ENCODE data around the gene MYOF.
"Not testable (repeated sequence)": the region's sequence is repeated elsewhere in the genome, so short reads cannot be mapped to it uniquely, and the experiment has no call there.

The MYOF gene

DNA sequence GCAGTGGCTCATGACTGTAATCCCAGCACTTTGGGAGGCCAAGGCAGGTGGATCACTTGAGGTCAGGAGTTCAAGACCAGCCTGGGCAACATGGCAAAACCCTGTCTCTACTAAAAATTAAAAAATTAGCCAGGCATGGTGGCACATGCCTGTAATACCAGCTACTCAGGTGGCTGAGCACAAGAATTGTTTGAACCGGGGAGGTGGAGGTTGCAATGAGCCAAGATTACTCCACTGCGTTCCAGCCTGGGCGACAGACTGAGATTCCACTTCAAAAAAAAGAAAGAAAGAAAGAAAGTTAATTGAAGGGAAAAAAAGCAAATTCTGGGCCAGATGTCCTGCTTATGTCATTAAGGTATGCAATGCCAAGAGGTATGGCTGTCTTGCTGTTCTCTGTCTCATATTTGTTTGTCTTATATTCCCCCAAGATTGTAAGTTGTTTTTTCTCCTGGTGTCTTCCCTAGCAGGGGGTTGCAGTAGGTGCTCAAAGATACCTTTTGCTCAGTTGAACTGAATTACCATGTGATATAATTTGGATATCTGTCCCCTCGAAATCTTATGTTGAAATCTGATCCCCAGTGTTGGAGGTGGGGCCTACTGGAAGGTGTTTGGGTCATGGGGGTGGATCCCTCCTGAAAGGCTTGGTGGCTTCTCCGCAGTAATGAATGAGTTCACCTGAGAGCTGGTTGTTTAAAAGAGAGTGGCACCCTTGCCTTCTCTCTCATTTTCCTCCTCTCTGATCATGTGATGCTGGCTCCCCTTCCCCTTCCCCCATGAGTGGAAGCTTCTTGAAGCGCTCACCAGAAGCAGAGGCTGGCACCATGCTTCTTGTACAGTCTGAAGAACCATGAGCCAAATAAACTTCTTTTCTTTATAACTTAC, 60.9 kb downstream of the MYOF start:
- no peak for DNase-seq

DNA sequence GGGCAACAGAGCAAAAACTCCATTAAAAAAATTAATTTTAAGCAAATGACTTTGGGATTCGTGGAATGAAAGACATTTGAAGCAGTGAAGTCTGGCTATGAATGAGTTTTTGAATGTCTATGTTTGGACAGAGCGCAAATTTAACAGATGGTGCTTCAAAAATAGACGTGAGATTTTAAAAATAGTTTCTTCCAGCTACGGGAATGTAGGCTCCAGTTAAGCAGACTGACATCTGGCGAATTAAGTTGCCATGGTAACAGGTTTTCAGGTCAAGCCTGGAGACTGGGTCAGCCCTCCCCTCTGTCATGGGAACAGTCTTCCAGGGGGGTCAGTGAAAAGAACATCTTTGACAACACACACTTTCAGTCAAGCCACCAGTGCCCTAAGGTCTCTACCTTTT, 62.0 kb downstream of the MYOF start:
- DNase-seq: no peak

DNA sequence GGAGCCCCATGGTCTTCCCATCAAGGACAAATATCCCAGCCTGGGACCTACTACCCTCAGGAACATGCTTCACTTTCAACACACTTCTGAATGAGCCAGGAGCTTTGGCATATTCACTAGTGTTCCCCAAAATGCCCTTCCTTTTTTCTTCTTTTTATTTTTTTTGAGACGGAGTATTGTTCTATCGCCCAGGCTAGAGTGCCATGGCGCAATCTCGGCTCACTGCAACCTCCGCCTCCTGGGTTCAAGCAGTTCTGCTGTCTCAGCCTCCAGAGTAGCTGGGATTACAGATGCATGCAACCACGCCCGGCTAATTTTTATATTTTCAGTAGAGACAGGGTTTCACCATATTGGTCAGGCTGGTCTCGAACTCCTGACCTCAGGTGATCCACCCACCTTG, 63.1 kb downstream of the MYOF start:
- DNase-seq: not testable (repeated sequence)

GRCh38 chr10:93417921-93418320, 64.2 kb downstream of the MYOF start:
- DNase-seq: no peak

DNA sequence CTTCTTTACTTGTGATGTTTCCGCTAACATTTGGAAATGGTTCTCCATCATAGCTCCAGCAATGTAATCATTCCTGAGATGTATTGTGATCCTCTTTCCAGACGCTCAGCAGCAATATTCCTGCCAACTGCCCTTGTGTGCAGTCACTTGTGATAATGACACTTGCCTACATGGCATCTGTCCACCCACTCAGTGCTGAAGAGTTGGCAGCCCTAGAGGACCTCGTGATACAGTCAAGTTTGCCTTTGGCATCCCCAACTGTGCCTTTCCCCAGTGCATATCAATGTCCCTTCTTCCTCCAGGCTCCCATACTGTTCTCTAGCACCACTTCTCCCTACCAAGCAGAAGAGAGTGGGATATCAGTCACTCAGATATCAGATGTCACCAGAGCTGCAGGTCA, 64.9 kb downstream of the MYOF start:
- DNase-seq: no peak

DNA sequence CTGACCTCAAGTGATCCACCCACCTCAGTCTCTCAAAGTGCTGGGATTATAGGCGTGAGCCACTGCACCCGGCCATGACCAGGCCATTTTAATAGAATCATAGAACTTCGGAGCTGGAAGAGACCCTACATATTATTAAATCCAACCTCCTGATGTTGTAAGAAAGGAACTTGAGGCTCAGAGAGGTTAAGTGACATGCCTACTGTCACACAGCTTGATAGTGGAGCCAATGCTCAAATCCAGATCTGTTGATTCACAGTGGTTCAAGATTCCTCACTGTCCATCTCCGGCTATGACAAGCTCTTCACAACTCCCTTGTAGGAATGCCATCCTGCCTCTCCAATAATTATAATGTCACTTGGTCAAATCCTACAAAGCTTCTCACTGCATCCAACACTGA, 65.3 kb downstream of the MYOF start:
- no peak for DNase-seq

- no peak for DNase-seq
Measured at GRCh38 chr10:93415693-93416092, 66.4 kb downstream of the MYOF start.

DNA sequence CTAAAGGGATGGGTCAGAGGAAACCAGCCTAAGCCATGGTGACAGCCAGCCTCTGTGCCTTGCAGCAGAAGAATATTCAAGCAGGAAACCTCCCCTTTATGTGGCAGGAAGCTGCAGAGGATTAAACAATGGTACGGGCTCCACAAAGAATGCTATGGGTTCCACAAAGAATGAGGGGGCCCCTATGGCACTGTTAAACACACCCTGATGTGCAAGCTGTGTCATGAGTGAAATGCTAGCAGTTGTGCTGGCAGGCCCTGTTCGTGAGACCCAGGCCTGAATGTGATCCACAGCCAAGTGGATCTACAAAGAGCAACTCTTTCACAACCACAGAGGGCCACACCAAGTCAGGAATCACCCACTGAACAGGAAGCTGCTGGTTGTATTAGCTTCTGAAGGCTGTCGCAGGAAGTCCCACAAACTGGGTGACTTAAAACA, 68.9 kb downstream of the MYOF start:
- DNase-seq: no peak

DNA sequence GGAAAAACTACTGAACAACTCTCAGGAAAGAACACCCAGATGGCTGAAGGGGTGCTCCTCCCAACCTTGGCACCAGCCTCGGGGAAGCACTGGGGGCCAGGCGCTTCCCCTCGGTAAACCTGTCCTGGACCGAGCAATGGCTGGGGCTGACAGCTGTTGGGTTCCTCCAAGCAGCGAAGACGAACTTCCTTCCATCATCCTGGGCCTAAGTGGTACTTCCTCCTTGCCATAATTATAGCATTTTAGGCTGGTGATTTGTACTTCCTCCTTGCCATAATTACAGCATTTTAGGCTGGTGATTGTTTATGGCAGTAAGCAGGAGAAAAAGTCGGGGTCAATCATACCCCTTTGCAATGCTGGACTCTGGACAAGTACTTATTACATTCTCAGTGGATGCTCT, 69.3 kb downstream of the MYOF start:
- no peak for DNase-seq

DNA sequence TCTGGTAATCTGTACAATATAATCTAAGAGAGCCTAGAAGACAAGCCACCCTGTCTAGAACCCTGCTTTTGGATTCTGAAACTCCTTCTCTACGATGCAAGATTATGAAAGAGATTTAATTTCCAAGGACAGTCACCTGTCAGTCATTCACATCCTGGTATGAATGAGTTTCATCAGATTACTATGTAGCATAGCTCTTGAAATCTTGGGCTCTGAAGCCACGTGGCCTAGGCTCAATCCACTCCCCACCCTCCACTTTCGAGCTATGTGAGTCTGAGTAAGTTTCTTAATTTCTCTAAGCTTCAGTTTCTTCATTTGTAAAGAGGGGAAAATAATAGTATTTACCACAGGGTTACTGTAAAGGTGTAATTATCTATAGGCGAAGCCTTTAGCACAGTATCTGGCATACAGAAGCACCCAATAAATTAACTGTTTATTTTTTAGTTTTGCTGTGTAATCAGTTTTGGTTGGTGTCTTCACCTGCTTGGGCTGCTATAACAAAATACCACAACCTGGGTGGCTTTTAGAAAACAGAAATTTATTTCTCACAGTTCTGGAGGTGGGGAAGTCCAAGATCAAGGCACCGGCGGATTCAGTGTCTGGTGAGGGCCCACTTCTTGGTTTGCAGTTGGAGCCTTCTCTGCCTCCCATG, 71.3 kb downstream of the MYOF start:
- DNase-seq: no peak

GRCh38 chr10:93408783-93409182, 73.4 kb downstream of the MYOF start:
- no peak for DNase-seq

- DNase-seq: no peak
Measured at GRCh38 chr10:93406364-93407145, 75.6 kb downstream of the MYOF start.

GRCh38 chr10:93404048-93404354, 78.1 kb downstream of the MYOF start:
- DNase-seq: no peak

DNA sequence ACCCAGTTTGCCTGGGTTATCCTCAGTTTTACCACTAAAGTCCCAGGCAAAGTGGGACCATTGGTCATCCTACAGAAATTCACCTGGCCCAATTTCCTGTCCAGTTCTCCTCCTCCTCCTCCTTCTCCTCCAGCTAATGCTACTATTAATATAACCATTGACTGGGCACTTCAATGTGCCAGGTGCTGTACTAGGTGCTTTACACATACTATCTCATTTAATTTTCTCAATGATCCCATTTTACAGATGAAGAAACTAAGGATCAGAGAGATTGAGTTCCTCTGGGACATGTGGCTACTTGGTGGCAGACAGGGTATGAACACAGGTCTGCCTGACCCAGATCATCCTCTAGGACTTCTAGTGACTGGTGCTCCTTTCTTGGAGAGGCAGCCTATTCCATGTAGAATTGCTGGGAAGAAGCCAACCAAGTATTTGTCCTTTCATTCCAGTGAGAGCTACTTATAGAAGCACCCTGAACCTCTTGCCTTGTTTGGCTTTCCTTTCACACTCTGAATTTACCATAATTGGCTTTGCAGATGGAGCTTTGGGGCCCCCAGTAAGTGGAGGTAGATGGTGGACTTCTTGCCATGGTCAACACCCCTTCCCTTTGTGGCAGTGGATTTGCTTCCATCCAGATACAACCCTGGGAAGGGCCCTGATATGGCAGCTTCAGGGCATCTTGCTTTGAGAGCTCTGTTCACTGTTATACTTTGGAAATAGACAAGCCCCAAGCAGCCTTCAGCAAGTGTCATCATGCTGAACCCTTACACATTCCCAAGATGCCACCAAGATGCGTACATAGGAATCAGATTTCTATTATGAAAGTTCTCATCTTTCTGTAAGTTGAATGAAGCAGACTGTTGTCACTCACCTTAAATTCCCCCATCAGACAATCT, 78.7 kb downstream of the MYOF start:
- no peak for DNase-seq

DNA sequence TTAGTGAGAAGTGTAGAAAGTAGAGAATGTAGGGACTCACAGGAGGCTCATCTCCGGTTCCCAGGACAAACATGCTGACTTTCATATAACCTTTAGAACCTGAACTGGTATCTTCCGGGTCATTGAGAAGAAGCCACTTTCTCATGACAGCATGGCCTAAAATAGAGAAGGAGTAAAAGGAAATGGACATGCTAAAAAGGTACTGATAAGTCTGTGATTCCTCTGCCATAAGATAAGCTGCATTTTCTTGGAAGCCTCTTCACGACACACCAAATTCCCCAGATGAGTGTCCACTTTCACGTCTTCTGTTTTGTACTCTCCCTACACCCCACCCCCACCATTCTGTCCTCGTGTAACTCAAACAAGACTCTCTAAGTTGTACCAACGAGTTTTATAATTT, 79.9 kb downstream of the MYOF start:
- no peak for DNase-seq

GRCh38 chr10:93398528-93398927, 83.6 kb downstream of the MYOF start:
- no peak for DNase-seq

GRCh38 chr10:93397020-93397419, 85.1 kb downstream of the MYOF start:
- DNase-seq: no peak

DNA sequence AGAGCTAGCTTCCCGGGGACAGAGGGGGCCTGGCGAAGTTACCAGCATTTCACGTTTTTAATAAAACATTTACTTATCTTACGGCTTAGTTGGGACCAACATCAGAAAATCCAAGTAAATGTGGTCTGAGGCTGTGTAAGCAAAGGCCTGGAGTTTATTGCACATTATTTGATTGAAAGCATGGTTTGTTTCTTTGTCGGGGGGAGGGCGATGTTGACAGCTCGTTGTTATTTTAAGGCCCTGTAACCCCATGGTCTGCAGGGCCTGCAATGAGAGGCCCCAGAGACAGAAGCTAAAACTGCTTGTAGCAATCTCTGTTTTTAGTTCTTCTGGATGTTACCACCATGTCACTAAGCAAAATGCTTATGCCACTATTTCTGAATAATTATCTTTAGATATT, 88.9 kb downstream of the MYOF start:
- DNase-seq: no peak

DNA sequence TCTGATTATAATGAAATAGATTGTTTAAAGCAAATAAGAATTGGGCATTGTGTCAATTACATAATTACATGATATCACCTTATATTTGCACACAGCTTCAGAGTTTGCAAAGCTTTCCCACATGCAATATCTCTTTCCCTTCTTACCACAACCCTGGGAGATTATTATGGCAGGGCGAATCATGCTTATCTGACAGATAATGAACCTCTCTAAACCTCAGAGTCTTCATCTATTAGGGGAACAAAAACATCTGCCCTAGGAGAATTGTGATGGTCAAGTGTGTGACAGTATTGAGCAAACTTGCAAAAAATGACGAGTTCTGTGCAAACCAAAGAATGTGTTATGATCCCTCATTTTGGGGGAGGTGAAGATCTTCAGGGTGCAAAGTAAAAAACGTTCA, 90.0 kb downstream of the MYOF start:
- DNase-seq: no peak

DNA sequence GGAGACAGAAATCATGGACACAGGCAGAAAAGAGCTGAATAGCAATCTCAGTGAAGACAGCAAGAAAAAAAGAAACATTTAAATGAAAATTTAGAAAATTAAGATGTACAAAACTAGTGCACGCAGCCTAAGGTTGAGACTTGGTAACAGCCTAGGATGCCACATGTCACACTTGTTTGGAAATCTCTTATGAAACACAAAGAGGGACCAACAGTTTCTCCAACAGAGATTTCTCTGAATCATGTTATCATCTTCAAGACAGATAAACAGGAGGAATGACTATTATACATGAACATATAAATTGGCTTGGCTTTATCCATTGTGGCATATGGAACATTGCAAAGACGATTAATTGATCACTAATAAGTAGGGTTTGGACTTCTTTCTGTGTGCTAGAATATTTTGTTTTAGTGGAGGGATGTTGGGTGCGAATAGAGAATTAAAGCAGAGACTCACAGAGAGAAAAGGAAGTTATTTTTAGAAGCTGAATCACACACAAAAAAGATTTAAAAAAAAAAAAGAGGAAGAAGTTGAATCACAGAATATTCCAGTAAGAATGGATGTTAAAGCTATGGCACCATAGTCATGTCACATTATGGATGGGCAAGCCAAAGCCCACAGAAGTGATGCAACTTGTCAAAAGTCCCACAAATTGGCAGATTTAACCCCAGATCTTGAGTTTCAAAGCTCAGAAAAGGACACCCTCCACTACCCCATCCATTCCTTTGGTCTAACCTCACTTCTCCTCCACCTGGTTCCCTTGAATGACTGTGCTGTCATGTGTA, 91.6 kb downstream of the MYOF start:
- DNase-seq: no peak

GRCh38 chr10:93386631-93387369, 95.3 kb downstream of the MYOF start:
- DNase-seq: no peak
